Peyer's patch (tissue), 4 donors: Measurements from ENCODE around the gene PRR20G. TPM values are rescaled to one million over a fixed set of nuclear protein-coding genes. Genes with fewer than 3 reads are reported as not detected.
A peak's percentile ranks its signal among the peaks of the same experiment; 100 is the strongest.

ENCODE experiments used
- DNase-seq, 3 donors: peaks; one replicate each; pipeline ENCODE4 v3.0.0-alpha.2; 2017 to 2019
- H3K27ac ChIP-seq, 4 donors: fragments of 200-600 bp; sonication (generic); one replicate each; pipeline ENCODE4 v1.5.1; 2016 to 2019
- H3K27me3 ChIP-seq, 2 donors: fragments of 200-600 bp; sonication (generic); one replicate each; pipeline ENCODE4 v1.5.1; 2019
- H3K36me3 ChIP-seq, 3 donors: fragments of 200-600 bp; sonication (generic); one replicate each; pipeline ENCODE4 v1.5.1; 2016 to 2019
- H3K4me1 ChIP-seq, 4 donors: fragments of 200-600 bp; sonication (generic); one replicate each; pipeline ENCODE4 v1.5.1; 2016 to 2019
- H3K4me3 ChIP-seq, 4 donors: fragments of 200-600 bp; sonication (generic); 1 replicate in 3 of 4; 2 replicates in 1 of 4; pipeline ENCODE4 v1.5.1; 2016 to 2019; ENCODE audit warnings: mild to moderate bottlenecking in 1 of 4
- H3K9me3 ChIP-seq, 4 donors: fragments of 200-600 bp; sonication (generic); one replicate each; pipeline ENCODE4 v1.5.1; 2016 to 2019; ENCODE audit warnings: mild to moderate bottlenecking in 1 of 4
- CTCF ChIP-seq, 6 experiments: fragments of 450-650 bp in 4 of 6; fragments of 200-600 bp in 2 of 6; sonication (generic) in 1 of 6; IDR thresholded peaks; one replicate each; pipeline ENCODE4 v1.5.1; 2017 to 2019; ENCODE audit warnings: antibody characterized with exemption in 6 of 6, mild to moderate bottlenecking in 3 of 6, moderate library complexity in 1 of 6
- POLR2A ChIP-seq, 2 donors: fragments of 450-650 bp; IDR thresholded peaks; one replicate each; pipeline ENCODE4 v1.5.1; 2017; ENCODE audit warnings: antibody characterized with exemption in 2 of 2, mild to moderate bottlenecking in 2 of 2, moderate library complexity in 2 of 2
- total RNA-seq, 4 donors: library from RNA; depleted of rRNA; stranded (reverse); fragments of >200 nt; gene quantifications; one replicate each; pipeline ENCODE4 v1.1.0, GENCODE V29; 2016

The PRR20G gene
- total RNA-seq, 4 donors from 2014 or later = not detected

DNA sequence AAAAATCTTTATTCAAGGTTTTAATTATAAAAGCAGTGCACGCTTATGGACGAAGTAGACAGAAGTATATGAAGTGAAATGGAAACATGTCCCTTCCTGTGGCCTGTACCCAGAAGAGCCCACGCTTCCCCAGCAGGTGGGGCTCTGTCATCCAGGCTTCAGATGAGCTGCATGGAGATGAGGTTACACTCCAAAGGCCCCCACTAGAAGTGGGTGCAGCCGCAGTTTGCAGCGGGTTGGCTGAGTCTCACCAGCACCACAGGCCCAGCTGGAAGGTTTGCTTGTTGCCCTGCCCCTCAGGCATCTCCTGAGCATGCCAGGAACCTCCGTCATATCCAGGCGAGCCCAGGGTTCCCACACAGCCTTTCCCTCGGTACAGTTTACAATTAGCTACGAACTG, 33.1 kb downstream of the PRR20G start:
- TF ChIP-seq POLR2A (IDR thresholded peaks at IDR 0.05) (no peak), CTCF (IDR thresholded peaks at IDR 0.05) (peak in 3 of 6 experiments; percentile 30 to 47 (median 31))
- Histone ChIP-seq H3K9me3 (no peaks in the 10 kb centered on the region), H3K4me3 (no peak overlapping the region), H3K27me3 (no peaks in the 10 kb centered on the region), H3K4me1 (no peaks in the 10 kb centered on the region), H3K27ac (no peak overlapping the region), H3K36me3 (no peaks in the 10 kb centered on the region)
- no peak for DNase-seq

DNA sequence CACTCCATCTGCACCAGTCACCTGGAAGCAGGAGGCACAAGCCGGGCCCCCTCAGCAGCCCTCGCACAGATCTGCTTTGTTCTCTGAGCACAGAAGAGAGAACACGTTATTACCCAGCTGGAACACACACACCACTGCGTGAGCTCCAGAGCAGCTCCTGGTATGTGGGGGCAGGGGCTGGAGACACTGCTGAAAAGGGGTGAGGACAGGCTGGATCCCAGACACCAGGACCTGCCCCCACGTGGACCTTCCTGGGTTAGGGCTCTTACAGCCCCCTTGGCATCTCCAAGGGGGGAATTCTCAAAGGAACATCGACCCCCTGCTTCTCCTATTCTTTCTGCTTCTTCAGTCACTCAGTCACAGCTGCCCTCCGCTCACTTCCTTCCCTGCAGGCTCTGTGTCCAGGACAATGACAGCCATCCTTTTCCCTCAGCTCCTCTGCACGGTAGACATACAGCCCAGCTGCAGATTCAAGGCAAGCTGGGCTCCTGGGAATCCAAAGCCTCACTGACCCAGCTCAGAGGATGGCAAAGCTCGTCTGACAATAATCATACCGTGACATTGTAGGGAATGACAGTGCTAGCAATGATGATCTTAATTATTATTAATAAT, 33.7 kb downstream of the PRR20G start:
- Histone ChIP-seq H3K9me3 (no peaks in the 10 kb centered on the region), H3K4me3 (no peak overlapping the region), H3K27ac (no peak overlapping the region), H3K27me3 (no peaks in the 10 kb centered on the region), H3K4me1 (no peaks in the 10 kb centered on the region), H3K36me3 (no peaks in the 10 kb centered on the region)
- DNase-seq = no peak
- TF ChIP-seq POLR2A (IDR thresholded peaks at IDR 0.05) (no peak), CTCF (IDR thresholded peaks at IDR 0.05) (no peak)

- no peak for DNase-seq
- Histone ChIP-seq H3K9me3 (no peaks in the 10 kb centered on the region), H3K27me3 (no peaks in the 10 kb centered on the region), H3K4me3 (no peak overlapping the region), H3K36me3 (no peaks in the 10 kb centered on the region), H3K27ac (no peak overlapping the region), H3K4me1 (no peaks in the 10 kb centered on the region)
- TF ChIP-seq POLR2A (IDR thresholded peaks at IDR 0.05) (no peak), CTCF (IDR thresholded peaks at IDR 0.05) (no peak)
Measured at GRCh38 chr3:127253491-127253890, 34.4 kb downstream of the PRR20G start.

DNA sequence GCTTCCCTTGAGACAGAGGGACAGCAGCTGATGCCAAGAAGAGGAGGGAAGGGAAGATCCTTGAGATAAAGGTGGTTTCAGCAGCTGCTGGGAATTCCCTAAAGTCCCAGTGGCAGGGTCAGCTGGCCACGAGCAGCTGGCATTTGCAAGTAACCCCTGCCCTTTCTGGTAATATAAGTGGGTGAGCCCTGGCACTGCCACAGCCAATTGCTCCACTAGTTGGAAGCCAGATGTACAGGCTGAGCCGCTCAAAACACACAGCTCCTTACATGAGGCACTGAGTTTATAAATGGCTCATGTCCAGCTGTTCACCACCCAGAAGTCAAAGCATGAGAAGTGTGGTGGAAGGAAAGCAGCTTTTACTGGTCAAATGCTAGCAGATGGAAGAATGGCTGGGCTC, 35.4 kb downstream of the PRR20G start:
- Histone ChIP-seq H3K36me3 (no peaks in the 10 kb centered on the region), H3K27me3 (no peaks in the 10 kb centered on the region), H3K4me1 (no peaks in the 10 kb centered on the region), H3K27ac (no peak overlapping the region), H3K4me3 (no peak overlapping the region), H3K9me3 (no peaks in the 10 kb centered on the region)
- DNase-seq = no peak
- no peak for TF ChIP-seq POLR2A (IDR thresholded peaks at IDR 0.05)
- TF ChIP-seq CTCF (IDR thresholded peaks at IDR 0.05) = no peak

- H3K36me3 ChIP-seq = no peaks in the 10 kb centered on the region
- no peaks in the 10 kb centered on the region for H3K4me1 ChIP-seq
- peaks cover 0 to 5% (median 0%) of the 10 kb centered on the region in 4 donors for H3K9me3 ChIP-seq
- no peak for DNase-seq
- no peak overlapping the region for H3K27ac ChIP-seq
- no peak for TF ChIP-seq POLR2A (IDR thresholded peaks at IDR 0.05)
- TF ChIP-seq CTCF (IDR thresholded peaks at IDR 0.05) = no peak
- no peak overlapping the region for H3K4me3 ChIP-seq
- no peaks in the 10 kb centered on the region for H3K27me3 ChIP-seq
Measured at GRCh38 chr3:127250032-127250431, 37.8 kb downstream of the PRR20G start.

DNA sequence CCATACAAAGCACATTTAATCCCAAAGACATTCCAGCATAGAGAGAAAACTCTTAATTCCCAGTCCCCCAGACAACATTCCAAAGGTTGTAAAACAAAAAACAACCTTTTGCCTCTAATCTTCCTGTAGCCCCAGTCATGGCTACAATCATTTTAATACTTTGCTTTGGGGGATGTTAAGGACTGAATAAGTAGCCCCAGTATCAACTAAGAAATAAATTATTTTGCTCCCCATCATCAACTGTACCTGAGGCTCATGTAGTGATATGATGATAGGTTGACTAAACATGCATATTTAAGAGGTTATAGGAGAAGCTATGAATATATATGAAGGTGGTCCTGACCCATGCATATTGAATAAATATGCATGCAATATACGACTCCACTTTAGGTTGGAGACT, 40.6 kb downstream of the PRR20G start:
- no peak overlapping the region for H3K27ac ChIP-seq
- peaks cover 0 to 5% (median 0%) of the 10 kb centered on the region in 4 donors for H3K9me3 ChIP-seq
- no peak overlapping the region for H3K4me3 ChIP-seq
- H3K27me3 ChIP-seq = no peaks in the 10 kb centered on the region
- no peaks in the 10 kb centered on the region for H3K36me3 ChIP-seq
- no peaks in the 10 kb centered on the region for H3K4me1 ChIP-seq
- no peak for DNase-seq
- no peak for TF ChIP-seq POLR2A (IDR thresholded peaks at IDR 0.05)
- TF ChIP-seq CTCF (IDR thresholded peaks at IDR 0.05) = no peak
